GM19025 (cell line): Measurements from ENCODE around the gene MDM2.
"Not testable (repeated sequence)": the region's sequence is repeated elsewhere in the genome, so short reads cannot be mapped to it uniquely, and the experiment has no call there.

Source experiments
- ATAC-seq: cut with Tn5 transposase; IDR thresholded peaks from one replicate; pipeline ENCODE4 v1.9.1; 2021; ENCODE audit warnings: mild to moderate bottlenecking, low read depth, moderate library complexity; ENCODE audit not compliant: unreplicated experiment

The MDM2 gene

GRCh38 chr12:68824597-68825250, 16.7 kb downstream of the MDM2 start:
- ATAC-seq = no peak

- ATAC-seq = no peak
Observed at GRCh38 chr12:68825569-68826217, 17.7 kb downstream of the MDM2 start.

GRCh38 chr12:68827895-68828671, 20.1 kb downstream of the MDM2 start:
- ATAC-seq = no peak

- ATAC-seq = no peak
Observed at GRCh38 chr12:68828672-68829068, 20.7 kb downstream of the MDM2 start.

- no peak for ATAC-seq
Observed at GRCh38 chr12:68831272-68831671, 23.3 kb downstream of the MDM2 start.

- no peak for ATAC-seq
Observed at GRCh38 chr12:68831751-68832503, 23.9 kb downstream of the MDM2 start.

GRCh38 chr12:68832504-68832867, 24.5 kb downstream of the MDM2 start:
- ATAC-seq = no peak

GRCh38 chr12:68833508-68833907, 25.5 kb downstream of the MDM2 start:
- no peak for ATAC-seq

- ATAC-seq = no peak
Observed at GRCh38 chr12:68835333-68835908, 27.4 kb downstream of the MDM2 start.

- ATAC-seq = no peak
Observed at GRCh38 chr12:68837215-68837614, 29.2 kb downstream of the MDM2 start.

- ATAC-seq = no peak
Observed at GRCh38 chr12:68838046-68838886, 30.3 kb downstream of the MDM2 start.

GRCh38 chr12:68839183-68840147, 31.5 kb downstream of the MDM2 start:
- ATAC-seq = no peak

- ATAC-seq = not testable (repeated sequence)
Observed at GRCh38 chr12:68841175-68841574, 33.2 kb downstream of the MDM2 start.

GRCh38 chr12:68841717-68842116, 33.7 kb downstream of the MDM2 start:
- ATAC-seq = no peak

GRCh38 chr12:68842123-68842522, 34.1 kb downstream of the MDM2 start:
- ATAC-seq = no peak

- no peak for ATAC-seq
Observed at GRCh38 chr12:68842784-68843567, 35.0 kb downstream of the MDM2 start.

GRCh38 chr12:68844318-68844745, 36.4 kb downstream of the MDM2 start:
- ATAC-seq = no peak
